ENCODE data around the gene ATN1. TPM values are rescaled to one million over a fixed set of nuclear protein-coding genes. Genes with fewer than 3 reads are reported as not detected.
A peak's percentile ranks its signal among the peaks of the same experiment; 100 is the strongest.

Gene ATN1
- 40.4 and 80.7 TPM in 2 replicates for total RNA-seq (2011; cell fraction: chromatin; rRNA removed; ENCODE audit: low replicate concordance)
- total RNA-seq (2011; cell fraction: nucleolus; rRNA removed), result 33.9 and 34.2 TPM in 2 replicates
- total RNA-seq (2011; cell fraction: nucleoplasm; rRNA removed), result 35.9 and 45.9 TPM in 2 replicates
- total RNA-seq (2014; rRNA removed) (3.9 and 6.6 TPM in 2 replicates), total RNA-seq (2014; rRNA removed; fragmentation: Illumina TruSeq; extraction: Trizol) (1.1 and 1.3 TPM in 2 replicates), total RNA-seq (2015; rRNA removed; fragmentation: Illumina TruSeq; extraction: Trizol) (2.6 and 3.4 TPM in 2 replicates), total RNA-seq (2021) (40.5 and 49.8 TPM in 2 replicates), polyA plus RNA-seq (2011; rRNA removed) (2.7 and 8.6 TPM in 2 replicates), polyA plus RNA-seq (2014; fragmentation: Illumina TruSeq; extraction: Trizol) (31.0 and 37.6 TPM in 2 replicates), polyA plus RNA-seq (2014; fragmentation: Nextera tagmentation; extraction: Ambion mirVana) (under 1 TPM; 0.15 to 0.20 TPM), polyA plus RNA-seq (2014; rRNA removed) (21.8 and 28.6 TPM in 2 replicates), polyA minus RNA-seq (2011; rRNA and poly(A)+ RNA removed) (1.1 and 1.6 TPM in 2 replicates), Bru-seq, nascent RNA (percentile 68 among the genes with signal in this experiment), BruChase-seq, experiment 1, labeled RNA remaining after a 2-hour chase (percentile 67 among the genes with signal in this experiment), BruChase-seq, experiment 2, labeled RNA remaining after a 6-hour chase (percentile 74 among the genes with signal in this experiment)
- 4.1 and 7.5 TPM in 2 replicates for polyA plus RNA-seq (2011; cell fraction: cytosol; rRNA removed)
- 33.6 and 70.0 TPM in 2 replicates for polyA plus RNA-seq (2011; cell fraction: nucleus; rRNA removed)
- 32.7 and 40.7 TPM in 2 replicates for polyA plus RNA-seq (2012)
- 13.8 and 27.9 TPM in 2 replicates for polyA minus RNA-seq (2011; cell fraction: cytosol; rRNA and poly(A)+ RNA removed)
- polyA minus RNA-seq (2011; cell fraction: nucleus; rRNA and poly(A)+ RNA removed), result 7.9 and 9.2 TPM in 2 replicates
- long read RNA-seq, experiment 1, partial matches to known transcripts, result 36 of 46 reads
- long read RNA-seq, experiment 1, other reads (novel, unspliced or antisense), result 10 of 46 reads
- long read RNA-seq, experiment 2, full-length matches to known transcripts, result 1 of 40 reads
- long read RNA-seq, experiment 2, partial matches to known transcripts, result 34 of 40 reads
- long read RNA-seq, experiment 2, other reads (novel, unspliced or antisense), result 5 of 40 reads
- long read RNA-seq, experiment 3, partial matches to known transcripts, result 0 of 2 reads
- long read RNA-seq, experiment 3, other reads (novel, unspliced or antisense), result 2 of 2 reads

GRCh38 chr12:6927379-6928021 lies at the start of gene ATN1:
ATN1 (plus strand) TSS chr12:6927959; CDS start chr12:6934002, 6,043 bp downstream.
- ChIA-PET CTCF (ENCODE audit: low intra/inter-chr PET ratio) (no interaction called here), POLR2A (interaction anchor here (0.6 to 8.1 kb wide), 5 partner anchors 10 to 36 kb away, joined by 3 to 61 read pairs (median 5); partner anchors contain the start of genes C12orf57 and RNU7-1)
- Histone ChIP-seq H3K27ac (ENCODE audit: extremely low read depth, low read depth, low read length) (peak within 1 kb of the TSS; percentile 85), H4K20me1 (replicated peaks; ENCODE audit: control insufficient read depth, insufficient read depth, low read length) (no peaks in the 10 kb centered on the region), H3K4me3 (peak within 1 kb of the TSS; percentile 76), H3K9me1 (ENCODE audit: control insufficient read depth, insufficient read depth, low read length) (peaks cover 4% of the 10 kb centered on the region), H3K4me2 (ENCODE audit: insufficient read depth, low read length) (peak within 1 kb of the TSS; percentile 87), H2AFZ (ENCODE audit: low read depth, low read length) (peak within 1 kb of the TSS; percentile 82), H3K4me1 (replicated peaks in 1 of 2; ENCODE audit: control insufficient read depth in 2 of 2, insufficient read depth in 2 of 2, low read length in 2 of 2) (peaks cover 41 to 42% of the 10 kb centered on the region in 2 experiments; a peak in 4 of 5 replicates), H3K9me3 (replicated peaks; ENCODE audit: control insufficient read depth, insufficient read depth, low read depth, low read length) (no peaks in the 10 kb centered on the region), H3K36me3 (ENCODE audit: control insufficient read depth, insufficient read depth, low read length) (peaks cover 10% of the 10 kb centered on the region; the same call in 1 of the 3 replicates), H3K79me2 (ENCODE audit: control insufficient read depth, insufficient read depth, low read length) (peaks cover 43% of the 10 kb centered on the region), H3K27me3 (ENCODE audit: control insufficient read depth in 2 of 2, insufficient read depth in 2 of 2, low read length in 2 of 2) (no peaks in the 10 kb centered on the region), H3K9ac (ENCODE audit: insufficient read depth in 1 of 2, low read depth in 2 of 2, low read length in 2 of 2) (peak within 1 kb of the TSS; percentile 84 to 93)
- intact Hi-C loops (cut with micrococcal nuclease) (loop anchor here (5.0 kb wide), 1 partner anchor 115 kb away; no protein-coding TSS in a partner anchor), in situ Hi-C loops (cut with MboI) (no loop called here)
- FAIRE-seq (no peak), DNase-seq (ENCODE audit: extremely low read depth in 1 of 4, low spot score in 3 of 4) (peak; percentile 70 to 78 (median 74)), ATAC-seq (peak; percentile 47)
- no TSS peak for BruUV-seq (replicated peaks)
- WGBS (ENCODE audit: insufficient coverage, low coverage, missing lambda C conversion rate), result 0% methylated on average over 14 of the region's 66 CpGs
- TF ChIP-seq PHF21A (IDR thresholded peaks at IDR 0.05; ENCODE audit: borderline replicate concordance, low read depth) (peak; percentile 46; the same call in 1 of the 2 replicates), TOE1 (IDR thresholded peaks at IDR 0.05; ENCODE audit: borderline replicate concordance) (peak; percentile 48; the same call in 1 of the 2 replicates), TOE1 (CRISPR knock-in tag; IDR thresholded peaks at IDR 0.05; ENCODE audit: borderline replicate concordance, low read depth) (no peak), MIER1 (IDR thresholded peaks at IDR 0.05; ENCODE audit: low read depth) (no peak), ARID4B (CRISPR knock-in tag; IDR thresholded peaks at IDR 0.05) (peak; percentile 47; the same call in 1 of the 2 replicates), POLR2A (conservative IDR thresholded peaks at IDR 0.05) (peak; percentile 69), ILF3 (IDR thresholded peaks at IDR 0.05; ENCODE audit: borderline replicate concordance) (no peak), TAF1 (IDR thresholded peaks at IDR 0.05; ENCODE audit: control insufficient read depth, extremely low read depth, insufficient read depth, low read length, severe bottlenecking) (peak; percentile 55), DPF2 (IDR thresholded peaks at IDR 0.05) (peak; percentile 55), CHD2 (IDR thresholded peaks at IDR 0.05; ENCODE audit: low read depth, low read length) (peak; percentile 24; the same call in 1 of the 2 replicates), MAZ (CRISPR knock-in tag; conservative IDR thresholded peaks at IDR 0.05 in 1 of 2, IDR thresholded peaks at IDR 0.05 in 1 of 2) (peak; percentile 54 to 92), SMARCC2 (IDR thresholded peaks at IDR 0.05; ENCODE audit: low read depth) (no peak), POLR2G (IDR thresholded peaks at IDR 0.05; ENCODE audit: low read depth, low read length) (peak; percentile 81)

Data from K562 (cell line).